ENCODE measurements around the gene BIRC6. TPM values are rescaled to one million over a fixed set of nuclear protein-coding genes. Genes with fewer than 3 reads are reported as not detected.
A peak's percentile ranks its signal among the peaks of the same experiment; 100 is the strongest.

Gene BIRC6
- total and polyA plus RNA-seq, 2 of the 4 experiments (the other 2 are of a cell fraction): 26.5 to 316 TPM

DNA sequence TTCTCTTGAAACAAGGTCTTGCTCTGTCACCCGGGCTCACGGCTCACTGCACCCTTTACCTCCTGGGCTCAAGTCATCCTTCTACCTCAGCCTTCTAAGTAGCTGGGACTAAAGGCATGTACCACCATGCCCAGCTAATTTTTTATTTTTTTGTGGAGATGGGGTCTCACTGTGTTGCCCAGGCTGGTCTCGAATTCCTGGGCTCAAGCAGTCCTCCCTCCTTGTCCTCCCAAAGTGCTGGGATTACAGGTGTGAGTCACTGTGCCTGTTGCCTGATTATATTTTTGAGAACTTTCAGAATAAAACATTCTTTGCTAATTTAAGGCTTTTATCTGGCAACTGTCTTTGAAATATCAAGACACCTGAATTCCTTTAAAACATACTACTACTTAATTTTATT lies 47.9 kb downstream of the BIRC6 start:
- Histone ChIP-seq H4K91ac (ENCODE audit: insufficient read depth, low read depth, low read length) (no peak overlapping the region), H2BK15ac (ENCODE audit: low read depth, low read length) (0 out of 3 replicates have a peak overlapping the region, but pooled peaks have one; percentile 50), H3K56ac (ENCODE audit: extremely low read depth, insufficient read depth, low read length) (no peak overlapping the region), H3K36me3 (ENCODE audit: control insufficient read depth, insufficient read depth, low read length) (peaks cover 25% of the 10 kb centered on the region), H4K8ac (ENCODE audit: low read depth in 2 of 2, low read length in 2 of 2) (no peak overlapping the region), H3K14ac (replicated peaks; ENCODE audit: low read depth, low read length) (no peak overlapping the region), H3K23ac (ENCODE audit: low read depth, low read length) (no peak overlapping the region), H3K79me1 (ENCODE audit: low read depth in 1 of 2, low read length in 2 of 2) (peaks cover 11 to 40% of the 10 kb centered on the region in 2 experiments), H3K4me1 (ENCODE audit: control insufficient read depth, insufficient read depth, low read length) (no peaks in the 10 kb centered on the region; the same call in 1 of the 2 replicates), H4K5ac (ENCODE audit: low read depth, low read length) (no peak overlapping the region), H3K9me3 (ENCODE audit: control insufficient read depth, insufficient read depth, low read length) (no peaks in the 10 kb centered on the region), H2AFZ (replicated peaks; ENCODE audit: low read length, poor library complexity) (no peak overlapping the region), H2BK20ac (ENCODE audit: low read depth, low read length) (no peak overlapping the region; the same call in 1 of the 2 replicates), H3K27ac (ENCODE audit: insufficient read depth, low read length) (peak overlapping the region; percentile 21; the same call in 1 of the 2 replicates), H3K4me3 (ENCODE audit: insufficient read depth, low read depth, low read length) (no peak overlapping the region), H3K9me1 (ENCODE audit: insufficient read depth, low read length) (0 out of 2 replicates have a peak, but pooled peaks cover 2% of the 10 kb centered on the region), H2BK5ac (ENCODE audit: low read depth, low read length, poor library complexity, severe bottlenecking) (no peak overlapping the region), H3K4ac (ENCODE audit: low read depth, low read length) (no peak overlapping the region; the same call in 1 of the 2 replicates), H3K9ac (ENCODE audit: low read depth, low read length) (no peak overlapping the region), H2AK9ac (replicated peaks; ENCODE audit: low read depth, low read length, poor library complexity) (no peak overlapping the region), H2AK5ac (ENCODE audit: low read depth, low read length) (no peak overlapping the region), H3K27me3 (ENCODE audit: control insufficient read depth, insufficient read depth, low read length) (no peaks in the 10 kb centered on the region), H3K18ac (ENCODE audit: low read depth, low read length) (no peak overlapping the region), H2BK120ac (ENCODE audit: low read depth, low read length) (peak overlapping the region; percentile 32; the same call in 1 of the 2 replicates), H4K20me1 (ENCODE audit: insufficient read depth, low read length) (no peaks in the 10 kb centered on the region), H3K4me2 (ENCODE audit: low read depth, low read length) (no peak overlapping the region)
- ChIA-PET CTCF (no interaction called here), POLR2A (ENCODE audit: unreplicated experiment) (no interaction called here)
- no peak for TF ChIP-seq POLR2A (IDR thresholded peaks at IDR 0.05; ENCODE audit: low read depth, low read length)
- TF ChIP-seq MXI1 (IDR thresholded peaks at IDR 0.05; ENCODE audit: borderline replicate concordance, low read depth, low read length): no peak
- TF ChIP-seq RFX5 (IDR thresholded peaks at IDR 0.05; ENCODE audit: low read depth, low read length): no peak
- no peak for TF ChIP-seq SMC3 (IDR thresholded peaks at IDR 0.05; ENCODE audit: low read depth, low read length)
- no peak for TF ChIP-seq BHLHE40 (IDR thresholded peaks at IDR 0.05; ENCODE audit: low read depth, low read length)
- TF ChIP-seq, protein P1, sequence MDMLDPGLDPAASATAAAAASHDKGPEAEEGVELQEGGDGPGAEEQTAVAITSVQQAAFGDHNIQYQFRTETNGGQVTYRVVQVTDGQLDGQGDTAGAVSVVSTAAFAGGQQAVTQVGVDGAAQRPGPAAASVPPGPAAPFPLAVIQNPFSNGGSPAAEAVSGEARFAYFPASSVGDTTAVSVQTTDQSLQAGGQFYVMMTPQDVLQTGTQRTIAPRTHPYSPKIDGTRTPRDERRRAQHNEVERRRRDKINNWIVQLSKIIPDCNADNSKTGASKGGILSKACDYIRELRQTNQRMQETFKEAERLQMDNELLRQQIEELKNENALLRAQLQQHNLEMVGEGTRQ (IDR thresholded peaks at IDR 0.05; ENCODE audit: low read depth, low read length): no peak
- no peak for TF ChIP-seq RAD21 (IDR thresholded peaks at IDR 0.05; ENCODE audit: low read length)
- TF ChIP-seq, protein P2, sequence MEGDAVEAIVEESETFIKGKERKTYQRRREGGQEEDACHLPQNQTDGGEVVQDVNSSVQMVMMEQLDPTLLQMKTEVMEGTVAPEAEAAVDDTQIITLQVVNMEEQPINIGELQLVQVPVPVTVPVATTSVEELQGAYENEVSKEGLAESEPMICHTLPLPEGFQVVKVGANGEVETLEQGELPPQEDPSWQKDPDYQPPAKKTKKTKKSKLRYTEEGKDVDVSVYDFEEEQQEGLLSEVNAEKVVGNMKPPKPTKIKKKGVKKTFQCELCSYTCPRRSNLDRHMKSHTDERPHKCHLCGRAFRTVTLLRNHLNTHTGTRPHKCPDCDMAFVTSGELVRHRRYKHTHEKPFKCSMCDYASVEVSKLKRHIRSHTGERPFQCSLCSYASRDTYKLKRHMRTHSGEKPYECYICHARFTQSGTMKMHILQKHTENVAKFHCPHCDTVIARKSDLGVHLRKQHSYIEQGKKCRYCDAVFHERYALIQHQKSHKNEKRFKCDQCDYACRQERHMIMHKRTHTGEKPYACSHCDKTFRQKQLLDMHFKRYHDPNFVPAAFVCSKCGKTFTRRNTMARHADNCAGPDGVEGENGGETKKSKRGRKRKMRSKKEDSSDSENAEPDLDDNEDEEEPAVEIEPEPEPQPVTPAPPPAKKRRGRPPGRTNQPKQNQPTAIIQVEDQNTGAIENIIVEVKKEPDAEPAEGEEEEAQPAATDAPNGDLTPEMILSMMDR (conservative IDR thresholded peaks at IDR 0.05; ENCODE audit: low read depth, low read length): no peak
- TF ChIP-seq MAFK (IDR thresholded peaks at IDR 0.05; ENCODE audit: low read depth, low read length): no peak
- no peak for TF ChIP-seq FOS (IDR thresholded peaks at IDR 0.05; ENCODE audit: low read depth, low read length)
- DNase-seq (no peak), ATAC-seq (ENCODE audit: low read depth) (no peak)
- intact Hi-C loops (cut with micrococcal nuclease) (no loop called here), in situ Hi-C loops (cut with MboI; ENCODE audit: low sequenced_read_pairs) (no loop called here), dilution Hi-C loops (cut with HindIII; ENCODE audit: low sequenced_read_pairs, unreplicated experiment) (no loop called here)
- no CpG with 5 or more reads among the region's 3 CpGs for WGBS, 2 experiments (ENCODE audit: extremely low coverage in 2 of 2, insufficient read length in 1 of 2)
- no TSS peak for BruUV-seq (replicated peaks)
